HCT116 (cell line): Measurements from ENCODE around the gene CBX4. TPM values are rescaled to one million over a fixed set of nuclear protein-coding genes. Genes with fewer than 3 reads are reported as not detected.

Experiments
- ATAC-seq: fragments of 200-7000 bp; cut with Tn5 transposase; 2 replicates; pipeline ENCODE4 v1.9.1; 2020; ENCODE audit warnings: mild to moderate bottlenecking, moderate library complexity
- BruUV-seq: library from RNA; stranded (reverse); fragments of 400-500 nt; replicated peaks from 2 replicates; lab custom pipeline; 2021; lab: Mats Ljungman, UMichigan
- CTCF ChIA-PET: fragments of 300-600 bp; sonication (Branson Sonifier 250); formaldehyde crosslinking; loops from one replicate; lab custom pipeline; 2021; ENCODE audit warnings: antibody characterized with exemption; lab: Charles Lee
- POLR2A ChIA-PET: fragments of 300-600, 350-600 bp; sonication (Branson Sonifier 250); formaldehyde crosslinking; loops from one replicate; lab custom pipeline; 2021; ENCODE audit warnings: antibody characterized with exemption; lab: Charles Lee
- RAD21 ChIA-PET, 2 experiments: fragments of 300-600 bp; sonication (Branson Sonifier 250); formaldehyde crosslinking; loops; one replicate each; lab custom pipeline; 2023; ENCODE audit warnings: low total read pairs in 2 of 2; ENCODE audit not compliant: uncharacterized antibody in 2 of 2, unreplicated experiment in 2 of 2, low non-redundant PET in 1 of 2; lab: Charles Lee
- DNase-seq: peaks from one replicate; pipeline ENCODE4 v3.0.0-alpha.2; 2010; ENCODE audit warnings: low read depth, low spot score
- H2AFZ ChIP-seq: fragments of 200-600 bp; shearing (Covaris generic), sonication (generic); 2 replicates; pipeline ENCODE4 v1.6.1; 2017; ENCODE audit warnings: low read depth, mixed run types, mixed read lengths, antibody characterized with exemption, low read length; ENCODE audit not compliant: poor library complexity, severe bottlenecking
- H3K27ac ChIP-seq: 2 replicates; pipeline ENCODE4 v1.5.1; 2012; ENCODE audit warnings: low read depth, low read length
- H3K27me3 ChIP-seq: fragments of 200-600 bp; sonication (generic); 2 replicates; pipeline ENCODE4 v1.6.1; 2016; ENCODE audit warnings: mixed run types, low read length, mixed read lengths; ENCODE audit not compliant: insufficient read depth
- H3K36me3 ChIP-seq, 2 experiments: fragments of 200-500 bp in 1 of 2; fragments of 200-600 bp in 1 of 2; sonication (Bioruptor generic) in 1 of 2; sonication (generic) in 1 of 2; 2 replicates each; pipeline versions ENCODE4 v1.5.1 to v1.6.1; 2014 to 2016; ENCODE audit warnings: low read length in 2 of 2, inconsistent platforms in 1 of 2, mixed read lengths in 1 of 2, mixed run types in 1 of 2; ENCODE audit not compliant: insufficient read depth in 2 of 2, control insufficient read depth in 1 of 2
- H3K4me1 ChIP-seq, 2 experiments: fragments of 200-600 bp in 1 of 2; sonication (generic) in 1 of 2; 2 replicates each; pipeline versions ENCODE4 v1.5.1 to v1.6.1; 2012 to 2017; ENCODE audit warnings: low read length in 2 of 2, inconsistent platforms in 1 of 2, mild to moderate bottlenecking in 1 of 2, mixed read lengths in 1 of 2, mixed run types in 1 of 2, moderate library complexity in 1 of 2; ENCODE audit not compliant: insufficient read depth in 2 of 2, control insufficient read depth in 1 of 2
- H3K4me2 ChIP-seq: fragments of 200-600 bp; sonication (generic); 2 replicates; pipeline ENCODE4 v1.6.1; 2017; ENCODE audit warnings: mixed run types, low read length, mixed read lengths
- H3K4me3 ChIP-seq, 2 experiments: fragments of 200-600 bp in 1 of 2; sonication (generic) in 1 of 2; replicated peaks in 1 of 2; 2 replicates each; pipeline ENCODE4 v1.5.1; 2011 to 2016; ENCODE audit warnings: low read length in 2 of 2, control low read depth in 1 of 2, low read depth in 1 of 2, mild to moderate bottlenecking in 1 of 2, mixed read lengths in 1 of 2, mixed run types in 1 of 2
- H3K79me2 ChIP-seq: fragments of 200-600 bp; sonication (generic); 2 replicates; pipeline ENCODE4 v1.6.1; 2017; ENCODE audit warnings: mild to moderate bottlenecking, mixed run types, low read length, moderate library complexity, mixed read lengths; ENCODE audit not compliant: insufficient read depth
- H3K9ac ChIP-seq: fragments of 200-600 bp; sonication (generic); 2 replicates; pipeline ENCODE4 v1.6.1; 2016; ENCODE audit warnings: low read length, mixed read lengths
- H3K9me2 ChIP-seq: fragments of 200-600 bp; sonication (generic), shearing (Covaris generic); 2 replicates; pipeline ENCODE4 v1.6.1; 2017; ENCODE audit warnings: mixed run types, mild to moderate bottlenecking, moderate library complexity; ENCODE audit not compliant: insufficient read depth
- H3K9me3 ChIP-seq, 2 experiments: fragments of 200-500 bp in 1 of 2; fragments of 200-600 bp in 1 of 2; sonication (Bioruptor generic) in 1 of 2; sonication (generic) in 1 of 2; 2 replicates each; pipeline ENCODE4 v1.6.1; 2014 to 2017; ENCODE audit warnings: low read length in 2 of 2, mixed read lengths in 2 of 2, inconsistent platforms in 1 of 2, low read depth in 1 of 2, mild to moderate bottlenecking in 1 of 2, mixed run types in 1 of 2, moderate library complexity in 1 of 2; ENCODE audit not compliant: control insufficient read depth in 1 of 2, insufficient read depth in 1 of 2
- H4K20me1 ChIP-seq: fragments of 200-600 bp; sonication (generic), shearing (Covaris generic); 2 replicates; pipeline ENCODE4 v1.6.1; 2017; ENCODE audit warnings: mixed run types, mild to moderate bottlenecking, moderate library complexity; ENCODE audit not compliant: insufficient read depth
- CBX3 ChIP-seq: IDR thresholded peaks from 2 replicates; pipeline ENCODE4 v1.6.1; 2012; ENCODE audit warnings: low read depth
- EGR1 ChIP-seq: IDR thresholded peaks from 2 replicates; pipeline ENCODE4 v1.6.1; 2012; ENCODE audit warnings: low read depth
- JUND ChIP-seq: IDR thresholded peaks from 2 replicates; pipeline ENCODE4 v1.6.1; 2012
- TCF7L2 ChIP-seq: IDR thresholded peaks from 2 replicates; pipeline ENCODE4 v1.7.0; 2011; ENCODE audit warnings: borderline replicate concordance, inconsistent platforms; ENCODE audit not compliant: insufficient read depth, insufficient read length; ENCODE audit errors: extremely low read depth
- ZFX ChIP-seq: fragments of 450-650 bp; IDR thresholded peaks from 2 replicates; pipeline ENCODE4 v1.6.1; 2017
- intact Hi-C: fragments of 100-400 bp; cut with micrococcal nuclease; formaldehyde crosslinking; loops from 2 replicates; pipeline ENCODE4 v1.10.0; 2022
- total RNA-seq: library from RNA; stranded (reverse); gene quantifications from one replicate; pipeline ENCODE4 v1.2.1, GENCODE V29; 2021; ENCODE audit not compliant: unreplicated experiment

The CBX4 gene
- total RNA-seq, 1 experiment from 2014 or later, result 60.9 TPM

DNA sequence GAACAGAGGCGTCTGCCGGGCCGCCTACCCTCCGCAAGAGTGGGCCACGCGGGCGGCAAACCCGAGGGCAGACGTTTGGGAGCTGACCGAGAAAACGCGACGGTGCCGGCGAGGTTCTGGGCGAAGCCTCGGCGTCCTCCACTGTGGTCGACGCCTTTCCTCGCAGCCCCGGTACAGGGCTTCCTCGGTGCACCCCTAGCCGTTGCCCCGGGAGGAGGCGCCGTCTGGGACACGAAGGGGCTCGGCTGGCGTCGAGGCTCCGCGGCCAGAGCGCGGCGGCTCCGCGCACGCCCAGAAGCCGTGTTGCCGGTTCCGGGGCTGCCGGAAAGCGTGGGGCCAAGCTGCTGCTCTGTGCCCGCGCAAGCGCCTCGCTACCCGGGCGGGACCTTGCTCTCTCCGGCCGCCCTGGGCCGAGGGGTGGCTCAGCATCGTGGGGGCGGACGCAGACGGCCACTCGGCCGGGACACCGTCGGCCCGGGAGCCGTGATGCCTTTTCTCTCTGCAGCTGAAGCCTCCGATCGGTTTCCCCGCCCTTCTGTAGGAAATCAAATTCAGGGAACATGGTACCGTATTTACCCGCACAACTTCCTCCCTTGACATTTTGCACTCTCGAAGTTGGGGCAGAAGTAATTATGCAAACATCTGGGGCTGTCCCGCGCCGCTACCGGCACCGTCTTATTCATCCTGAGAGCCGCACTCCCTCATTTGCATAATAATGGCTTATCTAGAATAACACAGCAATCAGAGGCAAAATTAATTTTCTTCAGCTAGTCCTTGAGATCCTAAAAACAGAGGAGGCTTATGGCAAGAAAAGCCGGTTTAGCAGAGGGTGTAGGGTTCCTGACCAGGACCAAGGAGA lies 35.0 kb downstream of the CBX4 start:
- no peak overlapping the region for H3K27ac ChIP-seq
- POLR2A ChIA-PET, result interaction anchor here (1.1 kb wide), 1 partner anchor 35 kb away, joined by 3 read pairs; the partner anchor contains the start of gene CBX4
- no TSS peak for BruUV-seq
- H4K20me1 ChIP-seq, result no peaks in the 10 kb centered on the region
- RAD21 ChIA-PET, result no interaction called here
- no peak for ATAC-seq
- TF ChIP-seq EGR1 (no peak), ZFX (peak; percentile 14; the same call in 1 of the 2 replicates), CBX3 (no peak)
- TF ChIP-seq, all 23 proteins: peak for 1
- no peaks in the 10 kb centered on the region for H3K79me2 ChIP-seq
- CTCF ChIA-PET, result no interaction called here
- no peak for DNase-seq
- no peak overlapping the region for H2AFZ ChIP-seq
- H3K27me3 ChIP-seq, result no peaks in the 10 kb centered on the region
- no peak overlapping the region for H3K4me2 ChIP-seq
- H3K9me2 ChIP-seq, result no peaks in the 10 kb centered on the region
- intact Hi-C loops, result no loop called here
- no peak overlapping the region for H3K4me3 ChIP-seq
- no peaks in the 10 kb centered on the region for H3K36me3 ChIP-seq
- no peaks in the 10 kb centered on the region for H3K9me3 ChIP-seq
- H3K9ac ChIP-seq, result no peak overlapping the region
- peaks cover 24 to 50% of the 10 kb centered on the region in 2 experiments for H3K4me1 ChIP-seq

DNA sequence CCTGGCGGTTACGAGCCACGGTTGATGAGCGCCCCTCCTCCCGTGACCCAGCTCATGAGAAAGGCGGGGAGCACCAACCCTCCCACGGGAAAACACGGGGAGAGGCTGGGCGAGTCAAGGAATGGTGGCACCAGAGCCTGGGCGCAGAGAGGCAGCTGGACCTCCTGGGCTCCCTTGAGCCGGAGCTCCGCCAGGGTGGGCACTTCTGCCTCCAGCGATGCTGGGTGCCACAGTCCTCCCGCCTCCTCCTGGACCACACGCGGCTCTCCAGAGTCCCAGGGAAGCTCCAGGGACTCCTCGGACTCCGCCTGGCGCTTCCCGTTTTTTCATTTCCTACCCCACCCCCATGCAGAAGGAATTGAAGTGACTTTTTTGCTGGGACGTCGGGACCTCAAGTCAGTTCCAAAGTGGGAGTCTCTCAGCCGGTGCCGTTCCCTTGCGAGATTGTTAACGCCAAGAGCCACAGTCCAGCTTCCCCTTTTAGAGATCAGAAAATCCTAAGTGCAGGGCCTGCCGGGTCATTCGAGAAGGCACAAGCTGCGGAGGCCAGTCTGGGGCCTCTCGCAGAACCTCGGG lies 35.7 kb downstream of the CBX4 start:
- no peak overlapping the region for H3K4me2 ChIP-seq
- no peak for TF ChIP-seq TCF7L2
- no peak for TF ChIP-seq JUND
- peaks cover 20 to 46% of the 10 kb centered on the region in 2 experiments for H3K4me1 ChIP-seq
- ATAC-seq, result no peak
- BruUV-seq, result no TSS peak
- ChIA-PET POLR2A (interaction anchor here (1.1 kb wide), 1 partner anchor 36 kb away, joined by 3 read pairs; the partner anchor contains the start of gene CBX4), RAD21 (no interaction called here), CTCF (no interaction called here)
- H3K4me3 ChIP-seq, result no peak overlapping the region
- intact Hi-C loops, result no loop called here
- no peaks in the 10 kb centered on the region for H3K9me2 ChIP-seq
- no peak overlapping the region for H3K27ac ChIP-seq
- no peaks in the 10 kb centered on the region for H4K20me1 ChIP-seq
- H3K9me3 ChIP-seq, result no peaks in the 10 kb centered on the region
- no peaks in the 10 kb centered on the region for H3K79me2 ChIP-seq
- no peak overlapping the region for H2AFZ ChIP-seq
- no peaks in the 10 kb centered on the region for H3K27me3 ChIP-seq
- H3K36me3 ChIP-seq, result no peaks in the 10 kb centered on the region
- H3K9ac ChIP-seq, result no peak overlapping the region
- no peak for DNase-seq
